AG10803 (cell line): Measurements from ENCODE around the gene NECTIN2.
"Not testable (repeated sequence)": the region's sequence is repeated elsewhere in the genome, so short reads cannot be mapped to it uniquely, and the experiment has no call there.

Experiments used
- DNase-seq: peaks from one replicate; pipeline ENCODE4 v3.0.0; 2010; ENCODE audit warnings: low read depth
- H3K4me3 ChIP-seq: 2 replicates; pipeline ENCODE4 v1.5.1; 2011; ENCODE audit warnings: mild to moderate bottlenecking, low read length, control low read depth
- CTCF ChIP-seq: conservative IDR thresholded peaks from 2 replicates; pipeline ENCODE4 v1.5.1; 2011; ENCODE audit warnings: mild to moderate bottlenecking, low read length, control low read depth, inconsistent platforms

NECTIN2 gene

GRCh38 chr19:44856421-44857083 lies 10.5 kb downstream of the NECTIN2 start:
- H3K4me3 ChIP-seq: no peak overlapping the region
- DNase-seq: no peak
- TF ChIP-seq CTCF: no peak

GRCh38 chr19:44857837-44858236 lies 11.7 kb downstream of the NECTIN2 start:
- TF ChIP-seq CTCF: no peak
- no peak for DNase-seq
- no peak overlapping the region for H3K4me3 ChIP-seq

GRCh38 chr19:44861576-44861975 lies 15.5 kb downstream of the NECTIN2 start:
- DNase-seq: not testable (repeated sequence)

GRCh38 chr19:44863990-44864389 lies 17.9 kb downstream of the NECTIN2 start:
- no peak for DNase-seq
- TF ChIP-seq CTCF: no peak
- no peak overlapping the region for H3K4me3 ChIP-seq

More at GRCh38 chr19:44861576-44861975, 15.5 kb downstream of the NECTIN2 start:
- H3K4me3 ChIP-seq: not testable (repeated sequence)

- no peak for DNase-seq
- no peak overlapping the region for H3K4me3 ChIP-seq
- TF ChIP-seq CTCF: no peak
Observed at GRCh38 chr19:44865196-44865767, 19.2 kb downstream of the NECTIN2 start.

- TF ChIP-seq CTCF: no peak
- H3K4me3 ChIP-seq: no peak overlapping the region
- DNase-seq: no peak
Observed at GRCh38 chr19:44866664-44867063, 20.6 kb downstream of the NECTIN2 start.

GRCh38 chr19:44867578-44867977 lies 21.5 kb downstream of the NECTIN2 start:
- no peak for DNase-seq
- TF ChIP-seq CTCF: no peak
- H3K4me3 ChIP-seq: no peak overlapping the region
